GM18505 (cell line): ENCODE results near the gene KLHDC7B.

Experiments used
- ATAC-seq: cut with Tn5 transposase; IDR thresholded peaks from one replicate; pipeline ENCODE4 v1.9.1; 2021; ENCODE audit not compliant: unreplicated experiment
- POLR2A ChIP-seq: IDR thresholded peaks from 4 replicates; pipeline ENCODE4 v1.6.1; 2011; ENCODE audit warnings: borderline replicate concordance; ENCODE audit not compliant: insufficient read depth, insufficient read length; ENCODE audit errors: extremely low read depth

The KLHDC7B gene

GRCh38 chr22:50572965-50573364 lies 27.3 kb downstream of the KLHDC7B start:
- no peak for TF ChIP-seq POLR2A
- no peak for ATAC-seq

DNA sequence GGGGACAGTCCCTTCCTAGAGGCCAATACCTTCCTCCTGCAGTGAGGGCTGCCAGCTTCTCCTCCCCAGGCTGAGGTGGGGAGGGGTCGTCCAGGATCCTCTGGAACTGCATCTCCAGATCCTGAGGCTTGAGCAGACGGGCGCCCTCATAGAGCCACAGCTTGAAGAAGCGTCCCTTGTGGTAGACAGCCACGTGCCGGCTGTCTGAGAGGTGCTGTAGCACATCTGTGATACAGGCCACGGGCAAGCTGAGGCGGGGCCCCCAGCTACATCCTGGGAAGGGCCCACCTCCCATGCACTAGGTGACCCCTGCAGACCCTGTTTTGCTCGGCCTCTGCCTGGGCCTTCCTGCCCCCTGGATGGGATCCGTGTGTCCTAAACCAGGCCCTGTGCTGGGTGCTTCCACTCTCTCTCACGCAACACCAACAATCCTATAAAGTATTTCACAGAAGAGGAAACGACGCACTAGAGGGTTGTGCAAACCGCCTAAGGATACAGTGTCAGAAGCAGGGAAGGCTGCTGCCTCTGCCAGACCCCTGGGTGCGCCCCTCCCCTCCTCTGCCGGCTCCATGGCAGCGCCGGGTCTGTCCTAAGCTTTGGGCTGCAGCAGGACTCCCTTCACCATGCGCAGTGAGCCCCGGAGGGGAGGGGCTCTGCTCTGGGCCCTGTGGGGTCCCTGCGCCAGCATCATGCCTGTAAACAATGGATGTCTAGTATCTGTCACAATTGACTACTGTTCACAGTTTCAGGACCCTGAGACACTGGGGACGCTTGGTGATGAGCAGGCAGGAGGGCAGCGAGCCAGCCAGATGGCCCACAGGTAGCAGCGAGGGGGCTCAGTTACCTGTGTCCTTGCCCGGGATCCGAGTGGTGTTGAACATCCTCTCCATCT lies 28.0 kb downstream of the KLHDC7B start:
- no peak for TF ChIP-seq POLR2A
- ATAC-seq, result no peak

DNA sequence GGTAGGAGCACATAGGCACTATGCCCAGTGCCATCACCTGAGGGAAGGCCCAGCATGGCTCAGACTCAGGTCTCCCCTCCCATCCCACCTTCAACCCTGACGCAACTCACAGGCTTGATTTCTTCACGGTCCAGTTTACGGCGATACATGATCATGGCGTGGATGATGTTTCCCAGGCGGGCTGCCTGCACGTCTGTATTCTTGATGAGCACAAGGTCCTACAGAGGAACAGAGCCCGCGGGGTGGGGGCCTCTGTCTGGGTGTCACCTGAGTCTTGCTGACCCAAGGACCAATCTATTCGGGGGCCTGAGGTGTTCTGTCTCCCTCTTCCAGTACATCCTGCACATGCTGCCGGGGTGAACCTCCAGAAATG lies 28.7 kb downstream of the KLHDC7B start:
- TF ChIP-seq POLR2A, result no peak

DNA sequence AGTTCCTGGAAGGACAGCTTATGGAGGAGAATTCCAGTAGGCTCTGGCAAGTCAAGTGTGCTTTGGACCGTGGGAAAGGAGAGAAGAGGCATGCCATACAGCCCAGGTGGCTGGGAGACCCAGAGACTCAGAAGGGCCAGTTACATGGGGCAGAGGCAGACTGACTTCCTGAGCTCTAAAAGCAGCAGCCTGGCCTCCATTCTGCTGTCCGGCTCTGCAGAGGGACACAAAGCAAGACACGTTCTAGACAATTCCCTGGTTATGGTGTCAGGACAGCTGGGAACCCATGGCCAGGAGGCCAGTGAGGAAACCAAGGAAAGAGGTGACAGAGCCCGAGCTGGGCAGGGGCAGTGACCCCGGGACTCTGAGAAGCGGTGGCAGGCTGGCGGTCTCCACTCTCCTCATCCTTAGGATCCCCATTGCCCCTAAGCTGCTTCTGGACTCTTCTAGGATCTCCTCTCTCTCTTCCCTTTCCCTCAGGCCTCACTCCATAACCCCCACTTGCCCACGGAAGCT lies 29.8 kb downstream of the KLHDC7B start:
- no peak for ATAC-seq
- no peak for TF ChIP-seq POLR2A

More for the DNA sequence above, 28.7 kb downstream of the KLHDC7B start:
- no peak for ATAC-seq

- ATAC-seq, result no peak
- no peak for TF ChIP-seq POLR2A
Measured at GRCh38 chr22:50576070-50576469, 30.4 kb downstream of the KLHDC7B start.

DNA sequence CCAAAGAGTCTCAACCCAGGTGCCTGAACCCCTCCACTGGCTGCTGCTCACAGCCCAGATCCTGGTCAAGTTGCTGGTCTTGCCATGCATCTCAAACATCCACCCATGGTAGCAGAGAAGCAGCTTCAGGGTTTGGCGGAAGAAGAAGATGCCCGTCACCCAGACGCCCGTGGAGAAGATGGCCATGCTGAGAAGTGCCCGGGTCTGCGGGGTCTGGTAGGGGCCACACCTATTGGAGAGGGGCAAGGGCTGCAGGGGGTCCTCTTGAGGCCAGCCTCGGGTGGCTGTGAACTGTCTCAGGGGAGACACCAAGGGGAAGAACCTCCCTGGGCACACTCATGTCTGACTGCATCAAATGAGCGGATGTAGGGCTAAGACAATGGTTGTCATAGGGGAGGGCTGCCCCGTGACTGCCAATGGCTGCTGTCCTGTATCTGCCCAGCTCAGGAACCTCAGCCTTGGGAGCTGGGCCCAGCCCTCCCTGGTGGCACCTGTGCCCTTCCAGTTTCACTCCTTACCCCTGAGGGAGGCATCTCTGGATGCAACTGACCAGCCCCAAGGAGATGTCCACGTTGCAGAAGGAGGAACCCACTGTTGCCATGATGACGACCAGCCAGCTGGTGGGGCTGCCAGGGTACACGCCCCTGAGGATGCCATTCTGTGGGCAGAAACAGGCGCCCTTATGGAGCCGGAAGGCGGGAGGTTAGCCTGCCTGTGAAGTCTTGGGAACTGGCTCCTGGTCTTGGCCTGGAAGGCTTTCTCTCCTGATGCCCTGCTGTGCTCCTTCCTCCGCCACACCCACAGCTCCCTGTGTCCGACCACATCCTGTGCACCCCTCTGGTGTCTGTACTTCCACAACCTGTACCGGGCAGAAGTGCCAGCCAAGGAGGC lies 31.4 kb downstream of the KLHDC7B start:
- TF ChIP-seq POLR2A, result no peak
- no peak for ATAC-seq

DNA sequence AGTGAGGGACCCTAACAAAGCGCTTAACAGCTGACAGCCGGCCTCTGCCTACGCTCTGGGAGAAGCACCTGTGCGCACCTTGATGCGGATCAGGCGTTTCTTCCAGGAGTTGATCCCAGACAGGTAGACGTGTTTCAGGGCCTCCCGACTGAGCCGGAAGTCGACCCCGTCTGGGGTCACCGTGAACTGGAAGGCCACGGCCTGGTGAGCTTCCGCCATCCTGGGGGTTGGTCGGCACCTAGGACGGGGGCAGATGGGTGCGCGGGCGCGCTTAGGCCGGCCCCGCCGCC lies 31.9 kb downstream of the KLHDC7B start:
- TF ChIP-seq POLR2A, result no peak
- no peak for ATAC-seq

DNA sequence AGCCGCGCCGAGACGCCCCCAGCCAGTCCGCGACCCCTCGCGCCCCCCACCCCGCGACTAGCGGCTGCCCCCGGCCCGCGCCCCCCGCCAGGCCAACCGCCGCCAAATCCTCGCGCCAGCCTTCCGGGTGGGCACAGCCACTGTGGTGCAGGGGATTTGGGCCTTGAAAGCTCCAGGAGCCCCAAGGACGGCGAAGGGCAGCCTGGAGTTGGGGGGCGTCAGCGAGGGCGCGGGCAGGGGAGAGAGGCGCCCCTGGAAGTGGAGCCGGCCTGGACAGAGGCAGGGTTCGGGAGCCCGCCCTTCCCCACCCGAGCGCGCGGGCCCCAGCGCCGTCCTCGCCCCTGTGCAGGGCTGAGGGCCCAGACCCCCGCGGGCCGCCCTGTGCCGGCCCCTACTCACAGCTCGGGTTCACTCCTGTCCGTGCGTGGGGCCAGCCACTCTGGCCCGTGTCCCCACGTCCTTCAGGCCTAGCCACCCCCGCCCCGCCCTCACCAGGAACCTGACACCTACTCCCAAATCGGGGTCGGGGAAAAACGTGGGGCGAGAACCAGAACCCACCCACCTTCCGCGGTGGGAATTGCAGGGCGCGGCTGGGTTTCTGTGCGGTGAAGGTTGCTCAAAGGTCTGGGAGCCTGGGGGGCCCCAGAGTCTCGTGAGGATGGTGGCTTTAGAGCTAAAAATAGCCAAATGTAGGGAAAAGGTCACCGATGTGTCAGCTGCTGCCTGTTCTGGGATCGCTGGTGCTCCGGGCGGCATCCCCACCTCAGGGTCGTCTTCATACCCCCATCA lies 32.5 kb downstream of the KLHDC7B start, which contains the start of gene CPT1B:
Gene CPT1B, minus strand, starts transcription at position 441 of the 789 bp plus-strand sequence. CDS start 512 bp downstream, outside the sequence.
- no peak for ATAC-seq

GRCh38 chr22:50578776-50579310 lies 33.1 kb downstream of the KLHDC7B start:
- no peak for ATAC-seq

More for the DNA sequence above, 32.5 kb downstream of the KLHDC7B start, which contains the start of gene CPT1B:
- no peak for TF ChIP-seq POLR2A

GRCh38 chr22:50579752-50580151 lies 34.1 kb downstream of the KLHDC7B start:
- no peak for ATAC-seq

More at GRCh38 chr22:50578776-50579310, 33.1 kb downstream of the KLHDC7B start:
- no peak for TF ChIP-seq POLR2A

DNA sequence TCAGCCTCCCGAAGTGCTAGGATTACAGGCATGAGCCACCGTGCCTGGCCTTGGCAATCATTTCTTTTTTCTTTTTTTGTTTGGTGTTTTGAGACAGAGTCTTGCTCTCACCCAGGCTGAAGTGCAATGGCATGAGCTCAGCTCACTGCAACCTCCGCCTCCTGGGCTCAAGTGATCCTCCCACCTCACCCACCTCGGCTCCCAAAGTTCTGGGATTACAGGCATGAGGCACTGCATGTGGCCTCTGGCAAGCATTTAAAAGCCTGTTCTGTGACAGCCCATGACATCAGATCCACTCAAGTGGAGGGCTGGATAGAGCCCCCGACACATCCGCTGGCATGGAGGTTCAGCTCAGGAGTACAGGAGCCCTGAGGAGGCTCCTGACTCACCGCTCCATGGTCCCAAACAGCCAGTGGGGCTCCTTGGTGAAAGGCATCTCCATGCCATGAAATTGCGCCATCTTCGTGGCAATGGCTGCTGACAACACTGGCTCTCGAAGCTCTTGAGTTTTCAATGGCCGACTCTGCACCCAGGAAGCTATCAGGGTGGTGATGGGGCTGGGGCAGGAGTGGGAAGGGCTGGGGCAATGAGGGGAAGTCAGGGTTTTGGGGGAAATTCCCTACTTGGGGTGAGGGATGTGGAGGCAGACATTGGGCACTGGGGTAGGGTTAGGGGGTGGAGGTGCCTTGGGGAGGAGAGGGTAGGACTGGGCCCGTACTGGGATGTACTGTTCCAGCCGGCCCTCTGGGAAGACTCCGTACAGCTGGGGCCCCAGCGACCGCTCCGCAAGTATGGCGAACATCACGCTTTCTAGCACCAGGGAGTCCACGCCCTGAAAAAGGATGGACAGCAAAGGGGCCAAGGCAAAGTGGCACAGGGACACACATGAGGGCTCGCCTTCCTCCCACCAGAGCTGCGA lies 35.6 kb downstream of the KLHDC7B start:
- TF ChIP-seq POLR2A, result no peak
- no peak for ATAC-seq

More at GRCh38 chr22:50579752-50580151, 34.1 kb downstream of the KLHDC7B start:
- TF ChIP-seq POLR2A, result no peak
